ENCODE measurements around the gene ANAPC5.

DNA sequence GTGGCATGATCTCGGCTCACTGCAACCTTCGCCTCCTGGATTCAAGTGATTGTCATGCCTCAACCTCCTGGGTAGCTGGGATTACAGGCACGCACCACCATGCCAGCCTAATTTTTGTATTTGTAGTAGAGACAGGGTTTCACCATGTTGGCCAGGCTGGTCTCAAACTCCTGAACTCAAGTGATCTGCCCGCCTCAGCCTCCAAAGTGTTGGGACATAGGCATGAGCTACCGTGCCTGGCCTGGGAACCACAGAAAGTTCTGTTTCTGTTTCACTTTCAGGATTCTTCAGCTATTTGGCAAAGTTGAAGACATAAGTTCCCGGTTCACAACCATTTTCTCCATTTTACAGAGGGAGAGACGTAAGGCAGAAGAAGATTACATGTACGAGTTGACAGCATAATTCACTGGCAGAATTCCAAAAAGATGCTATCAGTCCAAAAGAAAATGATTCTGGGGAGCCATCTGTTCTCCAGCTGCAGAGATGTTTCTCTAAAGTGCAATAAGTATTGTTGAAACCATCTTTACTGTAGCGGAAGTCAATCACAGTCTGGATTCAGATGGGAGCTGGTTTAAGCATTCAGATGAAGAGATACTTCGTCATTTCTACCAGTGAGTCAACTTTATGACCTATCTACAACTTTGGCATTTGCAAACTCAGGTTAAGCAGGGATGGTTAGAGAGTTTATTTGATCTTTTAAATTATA is 39.6 kb upstream of the ANAPC5 start:
- no peak for TF ChIP-seq POLR2A (IDR thresholded peaks at IDR 0.05)
- TF ChIP-seq POLR2AphosphoS5 (IDR thresholded peaks at IDR 0.05), result no peak
